LNCaP clone FGC (cell line): ENCODE data around the gene EXOC6B.
"Not testable (repeated sequence)": the region's sequence is repeated elsewhere in the genome, so short reads cannot be mapped to it uniquely, and the experiment has no call there.

ENCODE experiments used
- DNase-seq: peaks from one replicate; pipeline ENCODE4 v3.0.0-alpha.2; 2011; ENCODE audit warnings: low read depth
- H3K4me3 ChIP-seq: 2 replicates; pipeline ENCODE4 v1.5.1; 2011; ENCODE audit warnings: mild to moderate bottlenecking, low read depth, low read length, control low read depth
- CTCF ChIP-seq: IDR thresholded peaks from 2 replicates; pipeline ENCODE4 v1.5.1; 2012; ENCODE audit warnings: mild to moderate bottlenecking; ENCODE audit not compliant: control insufficient read depth, insufficient read depth; ENCODE audit errors: extremely low read depth

Gene EXOC6B

GRCh38 chr2:72497763-72498162 lies 328.1 kb downstream of the EXOC6B start:
- TF ChIP-seq CTCF, result no peak
- H3K4me3 ChIP-seq, result no peak overlapping the region
- DNase-seq, result no peak

DNA sequence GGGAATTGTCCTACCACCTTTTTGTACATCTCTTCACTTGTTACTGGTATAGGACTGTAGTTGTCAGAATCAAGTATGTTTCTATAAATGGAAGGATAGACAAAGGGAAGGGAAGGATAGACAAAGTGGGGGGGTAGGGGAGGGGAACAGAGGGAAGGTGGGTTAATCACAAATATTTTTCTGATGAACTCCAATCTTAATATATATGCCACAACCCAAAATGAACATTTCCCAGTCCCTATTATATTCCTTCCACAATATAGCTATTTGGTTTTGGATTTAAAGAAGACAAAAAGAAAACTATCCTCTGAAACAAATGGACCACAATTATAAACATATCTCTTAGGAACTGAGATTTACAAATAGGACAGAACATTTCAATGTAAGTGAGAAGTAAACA lies 329.4 kb downstream of the EXOC6B start:
- H3K4me3 ChIP-seq, result no peak overlapping the region
- TF ChIP-seq CTCF, result no peak
- DNase-seq, result no peak

DNA sequence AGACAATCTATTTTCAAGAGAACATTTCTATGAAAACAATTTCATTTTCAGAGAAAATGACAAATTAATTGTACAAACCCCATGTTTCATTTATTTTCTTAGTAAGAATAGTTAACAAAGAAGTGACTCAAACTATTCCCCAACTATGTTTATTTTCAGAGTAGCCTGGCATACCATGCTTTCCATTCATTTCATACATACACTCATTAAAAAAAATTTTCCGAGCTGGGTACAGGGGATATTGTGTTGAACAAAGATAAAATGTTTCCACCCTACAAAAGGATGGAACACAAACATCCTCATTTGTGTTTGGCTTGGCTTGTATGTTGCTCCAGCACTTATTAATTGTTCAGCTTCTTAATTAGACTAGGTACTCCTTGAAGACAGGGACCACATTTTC lies 331.4 kb downstream of the EXOC6B start:
- no peak overlapping the region for H3K4me3 ChIP-seq
- TF ChIP-seq CTCF, result no peak
- DNase-seq, result no peak

GRCh38 chr2:72484622-72485021 lies 341.2 kb downstream of the EXOC6B start:
- not testable (repeated sequence) for DNase-seq

GRCh38 chr2:72483346-72483745 lies 342.5 kb downstream of the EXOC6B start:
- TF ChIP-seq CTCF, result no peak
- DNase-seq, result no peak
- no peak overlapping the region for H3K4me3 ChIP-seq

More at GRCh38 chr2:72484622-72485021, 341.2 kb downstream of the EXOC6B start:
- H3K4me3 ChIP-seq, result not testable (repeated sequence)

DNA sequence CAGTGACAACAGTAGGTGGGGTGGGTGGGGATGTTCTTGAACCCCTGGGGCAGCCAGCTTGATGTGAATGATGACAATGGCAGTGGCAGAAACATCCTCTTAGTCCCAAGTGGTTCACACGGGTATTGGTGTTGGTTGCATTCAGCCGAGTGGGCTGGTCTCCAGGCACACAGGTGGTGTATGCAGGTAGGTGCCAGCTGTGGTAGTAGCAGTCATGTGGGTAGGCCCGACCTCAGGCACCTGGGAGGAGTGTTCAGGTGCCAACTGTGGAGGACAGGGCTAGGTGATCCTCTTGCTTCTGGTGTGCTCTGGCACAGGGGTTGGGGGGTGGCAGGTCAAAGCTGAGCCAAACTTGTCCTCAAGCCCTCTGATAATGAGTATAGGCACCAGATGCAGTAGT lies 350.6 kb downstream of the EXOC6B start:
- no peak overlapping the region for H3K4me3 ChIP-seq
- no peak for TF ChIP-seq CTCF
- no peak for DNase-seq

GRCh38 chr2:72457801-72458516 lies 367.9 kb downstream of the EXOC6B start:
- no peak for TF ChIP-seq CTCF
- H3K4me3 ChIP-seq, result no peak overlapping the region
- DNase-seq, result no peak
